Small intestine (tissue), 7 donors: Measurements from ENCODE around the gene UBIAD1. TPM values are rescaled to one million over a fixed set of nuclear protein-coding genes. Genes with fewer than 3 reads are reported as not detected.

ENCODE experiments used
- DNase-seq, 2 donors: peaks; one replicate each; pipeline versions ENCODE4 v3.0.0 to v3.0.0-alpha.2; 2013
- FAIRE-seq: peaks from 2 replicates; lab custom pipeline; 2012; peaks lifted over from hg19 to GRCh38; lab: Jason Lieb, UNC
- H3K27ac ChIP-seq, 3 donors: one replicate each; pipeline ENCODE4 v1.5.1; 2013; ENCODE audit warnings: low read length in 2 of 3, mild to moderate bottlenecking in 2 of 3, control low read depth in 1 of 3, inconsistent platforms in 1 of 3, low read depth in 1 of 3, moderate library complexity in 1 of 3
- H3K27me3 ChIP-seq, 3 donors: one replicate each; pipeline ENCODE4 v1.6.1; 2013; ENCODE audit warnings: low read length in 3 of 3, inconsistent platforms in 1 of 3; ENCODE audit not compliant: control insufficient read depth in 3 of 3, insufficient read depth in 3 of 3
- H3K36me3 ChIP-seq, 3 donors: one replicate each; pipeline ENCODE4 v1.6.1; 2013; ENCODE audit warnings: low read length in 3 of 3, inconsistent platforms in 1 of 3, low read depth in 1 of 3, mild to moderate bottlenecking in 1 of 3, moderate library complexity in 1 of 3; ENCODE audit not compliant: control insufficient read depth in 3 of 3, insufficient read depth in 2 of 3
- H3K4me1 ChIP-seq, 3 donors: one replicate each; pipeline ENCODE4 v1.6.1; 2013; ENCODE audit warnings: low read length in 2 of 3, inconsistent platforms in 1 of 3, low read depth in 1 of 3, mild to moderate bottlenecking in 1 of 3, moderate library complexity in 1 of 3; ENCODE audit not compliant: control insufficient read depth in 3 of 3, insufficient read depth in 2 of 3
- H3K4me3 ChIP-seq, 3 donors: one replicate each; pipeline ENCODE4 v1.5.1; 2013; ENCODE audit warnings: low read length in 3 of 3, control low read depth in 1 of 3, inconsistent platforms in 1 of 3, low read depth in 1 of 3, mild to moderate bottlenecking in 1 of 3, moderate library complexity in 1 of 3
- H3K9me3 ChIP-seq, 2 donors: one replicate each; pipeline ENCODE4 v1.6.1; 2013; ENCODE audit warnings: low read depth in 1 of 2, low read length in 1 of 2; ENCODE audit not compliant: control insufficient read depth in 2 of 2, insufficient read depth in 1 of 2
- WGBS, 3 donors: extraction: QIAGEN DNeasy Blood & Tissue Kit; methylation state at CpG; one replicate each; pipeline ENCODE4 v1.1.7; 2013; 5-methylcytosine and 5-hydroxymethylcytosine counted together
- polyA plus RNA-seq, 4 donors: library from polyadenylated mRNA; stranded (reverse) in 3 of 4; unstranded in 1 of 4; fragments of 200-250 nt in 3 of 4; fragments of 120-200 nt in 1 of 4; gene quantifications; one replicate each; pipeline versions ENCODE4 v1.2.1 to v1.2.3, GENCODE V29; 2013
- donor health status: healthy with polysubstance abuse.
- donor health status: control.
- donor health status: control.
- donor health status: Bipolar disorder and iron deficiency.
- donor health status: healthy.

Gene UBIAD1
- polyA plus RNA-seq, 4 donors, result 3.2 to 12.8 (median 7.3) TPM

DNA sequence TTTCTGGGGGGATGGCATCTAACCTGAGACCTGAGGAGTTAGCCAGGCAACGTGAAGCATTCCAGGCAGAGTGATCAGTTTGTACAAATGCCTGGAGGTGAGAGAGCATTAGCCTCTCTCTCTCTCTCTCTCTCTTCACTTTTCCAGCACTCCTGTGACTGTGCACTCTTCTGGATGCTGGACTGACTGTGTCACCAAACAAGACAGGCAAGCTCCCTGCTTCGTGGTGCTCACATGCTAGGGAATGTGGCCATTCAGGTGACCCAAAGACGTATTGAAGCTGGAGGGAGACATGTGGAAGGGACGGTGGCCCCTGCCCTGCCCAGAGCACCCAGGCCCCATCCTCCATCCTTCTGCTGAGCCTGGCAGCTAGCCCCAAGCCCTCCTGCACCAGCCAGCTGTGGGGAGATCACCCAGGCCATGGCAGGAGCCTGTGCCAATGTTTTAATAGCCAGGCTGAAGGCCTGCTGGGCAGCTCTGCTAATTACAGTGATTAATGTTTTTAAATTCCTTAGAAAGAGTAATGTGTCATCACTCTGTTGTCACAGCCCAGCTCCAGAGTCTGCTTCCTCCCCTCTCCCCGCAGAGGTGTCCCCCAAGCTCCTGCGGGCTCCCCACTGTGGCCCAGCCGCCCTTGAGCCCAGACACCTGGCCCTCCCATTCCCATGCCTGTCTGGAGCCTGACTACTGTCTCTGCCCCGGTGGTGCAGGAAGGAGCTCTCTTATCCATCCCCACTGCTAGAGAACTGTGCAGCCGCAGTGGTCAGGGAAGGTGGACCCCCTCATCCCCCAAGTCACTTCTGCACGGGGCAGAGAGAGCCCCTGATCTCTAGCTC, 48.9 kb downstream of the UBIAD1 start:
- DNase-seq (no peak), FAIRE-seq (no peak)
- H3K27ac ChIP-seq, result no peak overlapping the region
- H3K36me3 ChIP-seq, result no peaks in the 10 kb centered on the region
- no peaks in the 10 kb centered on the region for H3K9me3 ChIP-seq
- H3K4me1 ChIP-seq, result no peaks in the 10 kb centered on the region
- 65 to 84% (median 75%) methylated on average over 10 of the region's 10 CpGs for WGBS, 3 donors
- H3K4me3 ChIP-seq, result no peak overlapping the region
- H3K27me3 ChIP-seq, result peaks cover 0 to 8% (median 0%) of the 10 kb centered on the region in 3 donors

DNA sequence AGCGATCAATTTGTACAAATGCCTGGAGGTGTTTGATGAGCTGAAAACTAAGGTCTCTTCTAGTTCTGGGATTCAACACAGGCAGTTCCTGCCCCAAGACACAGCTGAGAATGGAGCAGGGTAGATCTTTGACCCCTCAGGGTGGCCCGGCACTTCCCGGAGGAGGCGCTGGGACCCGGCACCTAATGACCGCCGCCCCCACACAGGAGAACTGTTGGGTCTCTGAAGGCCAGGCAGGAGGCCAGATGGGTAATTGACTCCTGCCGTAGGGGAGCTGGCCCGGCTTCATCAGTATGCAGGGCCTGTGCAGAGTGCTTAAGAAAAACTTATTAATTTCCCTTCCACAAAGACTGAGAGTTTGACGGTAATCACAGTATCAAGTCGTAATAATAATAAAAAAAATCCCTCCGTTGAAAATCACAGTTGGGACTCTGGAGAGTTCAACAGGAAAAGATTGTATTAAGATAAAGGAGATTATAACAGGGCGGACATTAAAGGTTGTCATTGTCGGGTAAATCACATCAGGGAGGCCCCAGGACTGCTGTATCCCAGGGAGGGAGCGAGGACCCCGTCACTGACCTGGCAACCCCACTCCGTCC, 51.7 kb downstream of the UBIAD1 start:
- FAIRE-seq (no peak), DNase-seq (no peak)
- peaks cover 0 to 8% (median 0%) of the 10 kb centered on the region in 3 donors for H3K27me3 ChIP-seq
- no peak overlapping the region for H3K27ac ChIP-seq
- no peaks in the 10 kb centered on the region for H3K9me3 ChIP-seq
- WGBS, 3 donors, result 24 to 50% (median 41%) methylated on average over 17 of the region's 17 CpGs
- no peaks in the 10 kb centered on the region for H3K36me3 ChIP-seq
- no peak overlapping the region for H3K4me3 ChIP-seq
- no peaks in the 10 kb centered on the region for H3K4me1 ChIP-seq

DNA sequence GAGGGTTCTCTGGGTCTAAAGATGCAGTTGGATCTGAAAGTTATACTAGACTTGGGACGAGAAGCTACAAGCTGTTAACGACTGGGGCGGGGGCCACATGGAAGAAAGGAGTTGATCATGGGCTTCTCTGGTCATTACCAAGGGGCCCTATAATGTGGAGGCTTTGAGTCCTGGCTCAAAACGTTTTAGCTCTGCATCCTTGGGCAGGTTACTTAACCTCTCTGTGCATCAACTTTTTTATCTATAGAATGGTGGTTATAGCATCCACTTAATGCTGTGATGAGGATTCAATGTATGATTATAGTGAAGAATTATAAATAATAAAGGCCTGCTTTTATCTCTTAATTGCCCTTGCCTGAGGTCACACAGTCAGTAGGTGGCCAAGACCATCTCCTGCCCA, 53.1 kb downstream of the UBIAD1 start:
- Histone ChIP-seq H3K36me3 (no peaks in the 10 kb centered on the region), H3K27ac (no peak overlapping the region), H3K4me1 (no peaks in the 10 kb centered on the region), H3K27me3 (peaks cover 0 to 4% (median 0%) of the 10 kb centered on the region in 3 donors), H3K9me3 (no peaks in the 10 kb centered on the region), H3K4me3 (no peak overlapping the region)
- FAIRE-seq, result no peak
- DNase-seq, result no peak
- 80 to 82% (median 81%) methylated on average over 4 of the region's 4 CpGs for WGBS, 3 donors

DNA sequence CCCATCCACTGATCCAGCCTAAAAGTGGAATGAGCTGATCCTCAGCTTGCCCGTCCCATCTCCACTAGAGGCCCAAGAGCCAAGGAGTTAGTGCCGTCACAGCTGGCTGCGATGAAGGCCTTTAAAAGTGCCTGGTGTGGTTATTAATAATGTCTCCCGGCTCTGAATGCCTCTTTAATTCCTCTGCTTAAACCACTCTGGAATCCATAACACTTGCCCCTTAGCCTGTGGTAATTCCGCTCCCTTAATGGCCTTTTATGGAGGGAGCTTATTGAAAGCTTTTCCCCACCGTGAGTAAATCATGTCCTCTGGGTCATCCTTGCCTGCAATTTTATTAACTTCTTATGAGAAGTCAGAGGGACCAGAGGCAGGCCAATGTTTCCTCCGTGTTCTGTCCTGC, 55.4 kb downstream of the UBIAD1 start:
- Histone ChIP-seq H3K4me3 (no peak overlapping the region), H3K4me1 (no peaks in the 10 kb centered on the region), H3K27me3 (peaks cover 0 to 4% (median 0%) of the 10 kb centered on the region in 3 donors), H3K9me3 (no peaks in the 10 kb centered on the region), H3K27ac (no peak overlapping the region), H3K36me3 (no peaks in the 10 kb centered on the region)
- no peak for FAIRE-seq
- 66 to 84% (median 82%) methylated on average over 7 of the region's 7 CpGs for WGBS, 3 donors
- DNase-seq, result no peak

DNA sequence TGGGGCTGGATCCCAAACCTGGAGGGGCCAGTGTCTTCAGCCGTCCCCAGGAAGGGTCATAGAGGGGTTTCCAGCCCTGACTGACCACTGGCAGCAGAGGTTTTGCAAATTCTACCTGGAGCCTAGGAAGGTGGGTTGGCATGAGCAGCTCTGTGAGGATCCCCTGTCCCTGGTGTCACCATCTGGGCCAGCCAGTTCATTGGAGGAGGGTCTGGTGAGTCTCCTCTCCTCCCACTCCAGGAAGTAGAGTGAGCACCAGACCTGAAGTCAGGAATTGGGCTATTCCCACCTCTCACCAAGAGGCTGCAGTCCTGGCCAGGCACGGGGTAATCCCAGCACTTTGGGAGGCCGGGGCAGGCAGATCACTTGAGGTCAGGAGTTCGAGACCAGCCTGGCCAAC, 57.4 kb downstream of the UBIAD1 start:
- no peak for FAIRE-seq
- Histone ChIP-seq H3K4me3 (no peak overlapping the region), H3K27ac (no peak overlapping the region), H3K36me3 (no peaks in the 10 kb centered on the region), H3K27me3 (no peaks in the 10 kb centered on the region), H3K9me3 (no peaks in the 10 kb centered on the region), H3K4me1 (no peaks in the 10 kb centered on the region)
- no peak for DNase-seq
- 82 to 86% (median 83%) methylated on average over 4 of the region's 4 CpGs for WGBS, 3 donors

DNA sequence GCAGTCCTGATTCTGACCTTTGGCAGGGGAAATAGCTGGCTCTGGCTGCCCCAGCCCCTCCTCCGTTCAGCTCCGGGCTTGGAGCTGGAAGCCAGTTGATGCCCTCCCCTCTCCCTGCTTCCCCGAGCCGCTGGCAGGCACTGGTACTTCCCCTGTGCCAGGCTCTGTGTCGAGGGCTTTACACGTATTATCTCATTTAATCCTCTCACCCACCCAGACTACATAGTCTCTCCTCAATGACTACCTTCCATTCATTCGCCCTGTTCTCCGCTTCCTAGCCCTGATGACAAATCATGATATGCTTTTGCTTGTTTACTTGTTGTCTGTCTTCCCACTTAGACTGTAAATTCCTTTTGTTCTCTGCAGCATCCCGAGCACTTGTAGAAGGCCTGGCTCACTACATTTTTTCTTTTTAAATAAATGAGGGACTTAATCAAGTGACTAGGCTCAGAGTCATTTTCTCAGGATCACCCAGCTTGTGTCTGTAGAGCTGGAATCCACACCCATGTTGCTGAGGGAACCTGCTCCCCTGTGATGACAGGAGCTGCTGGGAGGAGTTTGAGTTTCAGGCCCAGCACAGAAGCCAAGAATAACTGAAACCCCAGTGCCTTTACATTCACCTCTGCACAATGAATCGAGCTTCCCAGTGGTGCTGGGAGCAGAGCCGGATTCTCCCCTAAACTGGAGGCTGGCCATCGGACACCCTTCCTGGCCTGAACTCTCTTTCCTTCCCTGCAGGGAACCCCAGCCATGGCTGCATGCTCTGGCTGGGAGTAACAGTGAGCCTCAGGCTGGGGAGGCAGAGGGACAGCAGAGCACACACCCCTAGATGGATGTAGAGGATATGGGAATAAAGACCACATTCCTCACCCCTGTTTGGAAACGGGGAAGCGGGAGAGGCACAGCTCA, 58.3 kb downstream of the UBIAD1 start:
- WGBS, 3 donors, result 59 to 72% (median 62%) methylated on average over 14 of the region's 14 CpGs
- Histone ChIP-seq H3K27ac (no peak overlapping the region), H3K36me3 (no peaks in the 10 kb centered on the region), H3K27me3 (no peaks in the 10 kb centered on the region), H3K9me3 (no peaks in the 10 kb centered on the region), H3K4me3 (no peak overlapping the region), H3K4me1 (no peaks in the 10 kb centered on the region)
- FAIRE-seq (no peak), DNase-seq (no peak)

DNA sequence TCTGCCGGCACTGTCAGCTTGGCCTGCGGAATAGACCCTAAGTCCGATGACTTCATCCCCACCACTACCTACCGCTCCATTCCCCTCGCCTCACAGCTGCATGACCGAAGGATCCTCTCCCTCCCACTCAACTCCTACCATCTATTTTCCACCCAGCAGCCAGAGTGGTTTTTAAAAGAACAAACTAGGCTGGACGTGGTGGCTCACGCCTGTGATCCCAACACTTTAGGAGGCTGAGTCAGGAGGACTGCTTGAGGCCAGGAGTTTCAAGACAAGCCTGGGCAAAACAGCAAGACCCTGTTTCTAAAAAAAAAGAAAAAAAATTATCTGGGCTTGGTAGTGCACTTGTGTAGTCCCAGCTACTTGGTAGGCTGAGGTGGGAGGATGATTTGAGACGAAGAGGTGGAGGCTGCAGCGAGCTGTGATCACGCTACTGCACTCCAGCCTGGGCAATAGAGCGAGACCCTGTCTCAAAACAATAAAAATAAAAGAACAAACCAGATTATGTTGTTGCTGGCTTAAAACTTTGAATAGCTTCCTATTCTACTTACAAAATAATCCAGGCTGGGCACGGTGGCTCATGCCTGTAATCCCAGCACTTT, 59.0 kb downstream of the UBIAD1 start:
- Histone ChIP-seq H3K9me3 (no peaks in the 10 kb centered on the region), H3K27me3 (no peaks in the 10 kb centered on the region), H3K4me3 (no peak overlapping the region), H3K27ac (no peak overlapping the region), H3K4me1 (no peaks in the 10 kb centered on the region), H3K36me3 (no peaks in the 10 kb centered on the region)
- DNase-seq, result no peak
- no peak for FAIRE-seq
- 91 to 94% (median 91%) methylated on average over 12 to 13 of the region's 13 CpGs for WGBS, 3 donors

DNA sequence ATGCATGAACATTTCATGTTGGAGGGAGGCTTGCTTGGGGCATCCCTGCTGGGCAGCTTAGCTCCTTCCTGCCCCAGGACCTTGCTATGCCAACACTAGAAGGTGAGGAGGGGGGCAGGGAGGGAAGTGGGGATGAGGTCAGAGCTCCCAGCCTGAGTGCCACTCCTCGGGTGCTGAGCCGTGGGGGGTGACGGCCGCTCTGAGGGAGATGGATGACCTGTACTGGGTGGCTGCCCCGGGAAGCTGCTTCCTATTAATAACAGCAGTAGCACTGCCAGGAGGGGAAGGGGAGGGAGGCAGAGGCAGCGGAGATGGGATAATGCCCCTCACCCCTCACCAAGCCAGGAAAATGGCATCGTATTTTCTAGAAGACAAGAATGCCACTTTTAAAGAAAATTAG, 60.6 kb downstream of the UBIAD1 start:
- 59 to 78% (median 65%) methylated on average over 6 to 7 of the region's 7 CpGs for WGBS, 3 donors
- Histone ChIP-seq H3K27me3 (peaks cover 0 to 2% (median 2%) of the 10 kb centered on the region in 3 donors), H3K4me1 (no peaks in the 10 kb centered on the region), H3K27ac (no peak overlapping the region), H3K9me3 (no peaks in the 10 kb centered on the region), H3K36me3 (no peaks in the 10 kb centered on the region), H3K4me3 (no peak overlapping the region)
- DNase-seq (no peak), FAIRE-seq (no peak)
